ENCODE results near the gene MAP3K1.
A peak's percentile ranks its signal among the peaks of the same experiment; 100 is the strongest.

MAP3K1 gene

DNA sequence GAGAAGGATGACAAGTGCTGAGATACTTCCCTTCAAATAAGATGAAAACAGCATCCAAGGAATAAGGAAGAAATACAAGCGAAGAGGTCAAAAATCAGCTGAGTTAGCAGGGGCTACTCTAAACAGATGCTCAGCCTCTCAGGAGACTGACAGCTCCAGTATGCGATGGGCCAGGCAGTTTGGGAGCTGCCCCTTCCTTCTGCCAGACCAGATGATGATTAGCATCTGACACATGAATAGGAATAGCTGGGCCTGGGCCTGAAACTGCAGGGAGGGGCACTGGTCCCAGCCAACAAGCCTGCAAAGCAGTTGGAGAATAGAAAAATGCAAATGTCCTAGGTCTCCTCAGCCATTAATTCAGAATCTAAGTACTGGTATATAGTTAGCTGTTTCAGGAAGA, 13.1 kb upstream of the MAP3K1 start:
- peaks cover 0 to 4% of the 10 kb centered on the region in 2 donors for H3K4me1 ChIP-seq (ENCODE audit: control insufficient read depth in 2 of 2, insufficient read depth in 1 of 2, low read depth in 1 of 2, low read length in 2 of 2)
- peak overlapping the region; percentile 67 for H3K9ac ChIP-seq (ENCODE audit: low read depth, low read length, poor library complexity)
- no peak overlapping the region for H4K8ac ChIP-seq (ENCODE audit: low read depth, low read length)
- H3K27ac ChIP-seq (replicated peaks; ENCODE audit: low read length) = no peak overlapping the region
- H3K9me3 ChIP-seq (replicated peaks in 1 of 2; ENCODE audit: control insufficient read depth in 2 of 2, insufficient read depth in 1 of 2, low read depth in 1 of 2, low read length in 2 of 2) = no peaks in the 10 kb centered on the region
- H2BK12ac ChIP-seq (ENCODE audit: low read length) = no peak overlapping the region
- WGBS, 2 donors (ENCODE audit: extremely low coverage in 2 of 2, insufficient read length in 2 of 2, insufficient replicate concordance in 1 of 2) = no CpG with 5 or more reads among the region's 2 CpGs
- H4K91ac ChIP-seq (ENCODE audit: low read depth, low read length, poor library complexity) = no peak overlapping the region
- no peak overlapping the region for H2BK5ac ChIP-seq (ENCODE audit: low read length)
- DNase-seq (ENCODE audit: low spot score) = no peak
- H3K14ac ChIP-seq (ENCODE audit: low read length) = no peak overlapping the region
- no peak overlapping the region for H2BK120ac ChIP-seq (ENCODE audit: low read depth, low read length)
- no peaks in the 10 kb centered on the region for H3K36me3 ChIP-seq (replicated peaks in 1 of 2; ENCODE audit: control insufficient read depth in 2 of 2, insufficient read depth in 2 of 2, low read length in 2 of 2)
- no peak overlapping the region for H3K4me2 ChIP-seq (ENCODE audit: insufficient read depth, low read length, poor library complexity, severe bottlenecking)
- H2BK15ac ChIP-seq (ENCODE audit: low read length) = no peak overlapping the region
- H2AFZ ChIP-seq (ENCODE audit: low read length) = no peak overlapping the region
- H3K27me3 ChIP-seq (ENCODE audit: control insufficient read depth in 3 of 3, insufficient read depth in 3 of 3, low read depth in 1 of 3, low read length in 3 of 3) = peaks cover 0 to 19% (median 0%) of the 10 kb centered on the region in 3 experiments
- H3K4ac ChIP-seq (ENCODE audit: low read length) = no peak overlapping the region
- H3K18ac ChIP-seq (ENCODE audit: low read length) = no peak overlapping the region
- H3K23ac ChIP-seq (ENCODE audit: low read depth, low read length, poor library complexity) = no peak overlapping the region
- H3K79me1 ChIP-seq (ENCODE audit: low read depth, low read length) = no peaks in the 10 kb centered on the region
- H3K4me3 ChIP-seq (ENCODE audit: low read length in 2 of 2) = no peak overlapping the region
- H2AK5ac ChIP-seq (ENCODE audit: low read depth, low read length) = no peak overlapping the region

DNA sequence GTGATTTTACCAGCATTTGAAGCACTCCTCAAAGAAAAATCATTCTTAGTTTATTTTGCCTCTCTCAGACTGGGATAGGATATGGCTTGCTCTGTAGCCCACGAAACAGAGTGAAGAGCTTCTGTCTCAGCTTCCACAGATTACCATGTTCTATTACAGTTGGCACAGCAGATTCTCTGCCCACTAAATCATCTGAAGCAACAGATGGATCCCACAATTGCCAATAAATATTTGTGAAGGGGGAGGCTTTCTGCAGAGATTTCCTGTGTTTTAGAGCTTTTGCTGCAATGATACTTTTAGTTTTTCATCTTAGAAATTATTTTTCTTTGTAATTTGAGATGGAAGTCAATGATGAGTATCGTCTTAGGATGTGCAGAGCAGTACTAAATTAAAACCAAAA, 12.3 kb upstream of the MAP3K1 start:
- Histone ChIP-seq H2BK12ac (ENCODE audit: low read length) (no peak overlapping the region), H3K4me3 (ENCODE audit: low read length in 2 of 2) (no peak overlapping the region), H4K91ac (ENCODE audit: low read depth, low read length, poor library complexity) (no peak overlapping the region), H3K14ac (ENCODE audit: low read length) (no peak overlapping the region), H3K9me3 (replicated peaks in 1 of 2; ENCODE audit: control insufficient read depth in 2 of 2, insufficient read depth in 1 of 2, low read depth in 1 of 2, low read length in 2 of 2) (no peaks in the 10 kb centered on the region), H3K27me3 (ENCODE audit: control insufficient read depth in 3 of 3, insufficient read depth in 3 of 3, low read depth in 1 of 3, low read length in 3 of 3) (peaks cover 0 to 15% (median 0%) of the 10 kb centered on the region in 3 experiments), H2AK5ac (ENCODE audit: low read depth, low read length) (no peak overlapping the region), H2AFZ (ENCODE audit: low read length) (no peak overlapping the region), H3K4me1 (ENCODE audit: control insufficient read depth in 2 of 2, insufficient read depth in 1 of 2, low read depth in 1 of 2, low read length in 2 of 2) (peaks cover 0 to 4% of the 10 kb centered on the region in 2 donors), H3K23ac (ENCODE audit: low read depth, low read length, poor library complexity) (no peak overlapping the region), H3K79me1 (ENCODE audit: low read depth, low read length) (no peaks in the 10 kb centered on the region), H2BK15ac (ENCODE audit: low read length) (no peak overlapping the region), H3K36me3 (replicated peaks in 1 of 2; ENCODE audit: control insufficient read depth in 2 of 2, insufficient read depth in 2 of 2, low read length in 2 of 2) (no peaks in the 10 kb centered on the region), H4K8ac (ENCODE audit: low read depth, low read length) (no peak overlapping the region), H2BK5ac (ENCODE audit: low read length) (no peak overlapping the region), H3K4ac (ENCODE audit: low read length) (no peak overlapping the region), H3K9ac (ENCODE audit: low read depth, low read length, poor library complexity) (no peak overlapping the region), H3K18ac (ENCODE audit: low read length) (no peak overlapping the region), H3K4me2 (ENCODE audit: insufficient read depth, low read length, poor library complexity, severe bottlenecking) (no peak overlapping the region), H2BK120ac (ENCODE audit: low read depth, low read length) (no peak overlapping the region), H3K27ac (replicated peaks; ENCODE audit: low read length) (no peak overlapping the region)
- no peak for DNase-seq (ENCODE audit: low spot score)
- no CpG with 5 or more reads among the region's 2 CpGs for WGBS, 2 donors (ENCODE audit: extremely low coverage in 2 of 2, insufficient read length in 2 of 2, insufficient replicate concordance in 1 of 2)

DNA sequence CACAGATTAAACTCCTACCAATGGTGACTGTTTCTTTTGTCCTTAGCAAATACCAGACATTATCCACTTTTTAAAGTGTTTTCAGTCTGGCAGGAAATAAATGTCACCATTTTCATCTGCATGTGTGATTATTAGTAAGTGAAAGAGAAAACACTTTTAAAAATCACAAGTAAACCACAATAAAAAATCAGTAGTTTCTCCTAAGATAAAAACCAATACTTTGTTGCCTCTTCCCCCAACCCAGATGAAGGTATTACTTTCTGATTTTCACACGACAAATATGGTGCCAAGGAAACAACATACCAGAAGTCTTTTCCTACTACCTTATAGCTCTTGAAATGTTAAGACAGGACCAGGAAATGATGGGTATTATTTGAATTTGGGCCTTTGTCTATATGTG, 11.5 kb upstream of the MAP3K1 start:
- no CpG with 5 or more reads among the region's 1 CpG for WGBS, 2 donors (ENCODE audit: extremely low coverage in 2 of 2, insufficient read length in 2 of 2, insufficient replicate concordance in 1 of 2)
- Histone ChIP-seq H3K14ac (ENCODE audit: low read length) (no peak overlapping the region), H2BK15ac (ENCODE audit: low read length) (no peak overlapping the region)

GRCh38 chr5:56807679-56808078, 7.7 kb upstream of the MAP3K1 start:
- Histone ChIP-seq H2BK15ac (ENCODE audit: low read length) (no peak overlapping the region), H3K14ac (ENCODE audit: low read length) (no peak overlapping the region), H2BK5ac (ENCODE audit: low read length) (no peak overlapping the region), H3K9ac (ENCODE audit: low read depth, low read length, poor library complexity) (no peak overlapping the region), H3K4me3 (ENCODE audit: low read length in 2 of 2) (no peak overlapping the region), H3K79me1 (ENCODE audit: low read depth, low read length) (no peaks in the 10 kb centered on the region), H2AFZ (ENCODE audit: low read length) (no peak overlapping the region), H3K4me2 (ENCODE audit: insufficient read depth, low read length, poor library complexity, severe bottlenecking) (no peak overlapping the region), H2AK5ac (ENCODE audit: low read depth, low read length) (no peak overlapping the region), H2BK12ac (ENCODE audit: low read length) (no peak overlapping the region), H4K91ac (ENCODE audit: low read depth, low read length, poor library complexity) (no peak overlapping the region), H3K23ac (ENCODE audit: low read depth, low read length, poor library complexity) (no peak overlapping the region), H3K9me3 (replicated peaks in 1 of 2; ENCODE audit: control insufficient read depth in 2 of 2, insufficient read depth in 1 of 2, low read depth in 1 of 2, low read length in 2 of 2) (no peaks in the 10 kb centered on the region), H3K4me1 (ENCODE audit: control insufficient read depth in 2 of 2, insufficient read depth in 1 of 2, low read depth in 1 of 2, low read length in 2 of 2) (peaks cover 0 to 3% of the 10 kb centered on the region in 2 donors), H3K36me3 (replicated peaks in 1 of 2; ENCODE audit: control insufficient read depth in 2 of 2, insufficient read depth in 2 of 2, low read length in 2 of 2) (no peaks in the 10 kb centered on the region), H3K4ac (ENCODE audit: low read length) (no peak overlapping the region), H3K18ac (ENCODE audit: low read length) (no peak overlapping the region), H4K8ac (ENCODE audit: low read depth, low read length) (no peak overlapping the region), H2BK120ac (ENCODE audit: low read depth, low read length) (no peak overlapping the region), H3K27ac (replicated peaks; ENCODE audit: low read length) (no peak overlapping the region), H3K27me3 (ENCODE audit: control insufficient read depth in 3 of 3, insufficient read depth in 3 of 3, low read depth in 1 of 3, low read length in 3 of 3) (peaks cover 0 to 29% (median 0%) of the 10 kb centered on the region in 3 experiments)
- DNase-seq (ENCODE audit: low spot score) = no peak
- WGBS, 2 donors (ENCODE audit: extremely low coverage in 2 of 2, insufficient read length in 2 of 2, insufficient replicate concordance in 1 of 2) = no CpG with 5 or more reads among the region's 5 CpGs

More for the DNA sequence above, 11.5 kb upstream of the MAP3K1 start:
- H2BK5ac ChIP-seq (ENCODE audit: low read length) = no peak overlapping the region
- H2BK12ac ChIP-seq (ENCODE audit: low read length) = no peak overlapping the region
- H2AFZ ChIP-seq (ENCODE audit: low read length) = no peak overlapping the region
- no peak overlapping the region for H3K18ac ChIP-seq (ENCODE audit: low read length)
- no peak overlapping the region for H3K4ac ChIP-seq (ENCODE audit: low read length)
- H3K9me3 ChIP-seq (replicated peaks in 1 of 2; ENCODE audit: control insufficient read depth in 2 of 2, insufficient read depth in 1 of 2, low read depth in 1 of 2, low read length in 2 of 2) = no peaks in the 10 kb centered on the region
- H3K27ac ChIP-seq (replicated peaks; ENCODE audit: low read length) = no peak overlapping the region
- no peak for DNase-seq (ENCODE audit: low spot score)
- no peak overlapping the region for H3K23ac ChIP-seq (ENCODE audit: low read depth, low read length, poor library complexity)
- H3K79me1 ChIP-seq (ENCODE audit: low read depth, low read length) = no peaks in the 10 kb centered on the region
- no peak overlapping the region for H3K4me3 ChIP-seq (ENCODE audit: low read length in 2 of 2)
- peaks cover 0 to 4% of the 10 kb centered on the region in 2 donors for H3K4me1 ChIP-seq (ENCODE audit: control insufficient read depth in 2 of 2, insufficient read depth in 1 of 2, low read depth in 1 of 2, low read length in 2 of 2)
- H2AK5ac ChIP-seq (ENCODE audit: low read depth, low read length) = no peak overlapping the region
- no peak overlapping the region for H2BK120ac ChIP-seq (ENCODE audit: low read depth, low read length)
- no peak overlapping the region for H3K4me2 ChIP-seq (ENCODE audit: insufficient read depth, low read length, poor library complexity, severe bottlenecking)
- H3K36me3 ChIP-seq (replicated peaks in 1 of 2; ENCODE audit: control insufficient read depth in 2 of 2, insufficient read depth in 2 of 2, low read length in 2 of 2) = no peaks in the 10 kb centered on the region
- no peak overlapping the region for H4K91ac ChIP-seq (ENCODE audit: low read depth, low read length, poor library complexity)
- no peak overlapping the region for H3K9ac ChIP-seq (ENCODE audit: low read depth, low read length, poor library complexity)
- no peak overlapping the region for H4K8ac ChIP-seq (ENCODE audit: low read depth, low read length)
- peaks cover 0 to 15% (median 0%) of the 10 kb centered on the region in 3 experiments for H3K27me3 ChIP-seq (ENCODE audit: control insufficient read depth in 3 of 3, insufficient read depth in 3 of 3, low read depth in 1 of 3, low read length in 3 of 3)

All from neuronal stem cell (in vitro differentiated cells).